Measurements from ENCODE around the gene TFRC. TPM values are rescaled to one million over a fixed set of nuclear protein-coding genes. Genes with fewer than 3 reads are reported as not detected.

The TFRC gene
- total RNA-seq (2021; ENCODE audit: unreplicated experiment) = 604 TPM
- polyA plus RNA-seq (2012; ENCODE audit: insufficient read length) = 179 TPM
- percentile 96 among the genes with signal in this experiment for Bru-seq, nascent RNA
- percentile 99 among the genes with signal in this experiment for BruChase-seq, experiment 1, labeled RNA remaining after a 2-hour chase
- BruChase-seq, experiment 2, labeled RNA remaining after a 6-hour chase = percentile 99 among the genes with signal in this experiment
- long read RNA-seq, full-length matches to known transcripts = 756 of 1,002 reads
- long read RNA-seq, partial matches to known transcripts = 100 of 1,002 reads
- long read RNA-seq, other reads (novel, unspliced or antisense) = 146 of 1,002 reads

GRCh38 chr3:196081834-196082618, at the start of gene TFRC:
Gene TFRC, minus strand, starts transcription at chr3:196082090. Its CDS starts 4,991 bp downstream, at chr3:196077099.
- no TSS peak for BruUV-seq (replicated peaks)
- in situ Hi-C loops (cut with HindIII; ENCODE audit: low pct_unique_long_range_greater_than_20kb, low sequenced_read_pairs) = loop anchor here (25.0 kb wide), 1 partner anchor 105 kb away; no protein-coding TSS in a partner anchor
- Histone ChIP-seq H3K27ac (ENCODE audit: low read length) (peak within 1 kb of the TSS; percentile 76), H3K4me3 (ENCODE audit: low read depth in 2 of 2, low read length in 2 of 2) (peak within 1 kb of the TSS; percentile 54 to 97), H3K9me3 (ENCODE audit: control insufficient read depth, insufficient read depth, low read depth, low read length) (no peaks in the 10 kb centered on the region), H3K27me3 (ENCODE audit: control insufficient read depth, insufficient read depth, low read length) (no peaks in the 10 kb centered on the region), H3K36me3 (ENCODE audit: control insufficient read depth, insufficient read depth, low read length) (no peaks in the 10 kb centered on the region; the same call in 1 of the 2 replicates), H3K4me1 (ENCODE audit: control insufficient read depth, insufficient read depth, low read length) (peaks cover 14% of the 10 kb centered on the region; the same call in 1 of the 2 replicates)
- intact Hi-C loops (cut with micrococcal nuclease; ENCODE audit: unreplicated experiment) = no loop called here
- DNase-seq (ENCODE audit: low read depth, low spot score) = no peak
- peak; percentile 17; the same call in 1 of the 2 replicates for TF ChIP-seq TCF7L2 (IDR thresholded peaks at IDR 0.05; ENCODE audit: low read depth, low read length)
- TF ChIP-seq REST (IDR thresholded peaks at IDR 0.05; ENCODE audit: insufficient read depth in 1 of 2, low read depth in 2 of 2, low read length in 1 of 2) = peak; percentile 59 to 76; a peak in 3 of 4 replicates
- no peak for TF ChIP-seq CTCF (IDR thresholded peaks at IDR 0.05)
- TF ChIP-seq POLR2AphosphoS5 (IDR thresholded peaks at IDR 0.05; ENCODE audit: low read depth, low read length) = peak; percentile 99
- peak; percentile 97; the same call in 1 of the 2 replicates for TF ChIP-seq SIN3A (IDR thresholded peaks at IDR 0.05; ENCODE audit: borderline replicate concordance, insufficient read depth, low read depth, low read length)
- CTCF ChIA-PET = no interaction called here
- peak; percentile 97 for ATAC-seq
- POLR2A ChIA-PET = no interaction called here

GRCh38 chr3:196128172-196128843, 46.4 kb upstream of the TFRC start:
- Histone ChIP-seq H3K4me3 (ENCODE audit: low read depth in 2 of 2, low read length in 2 of 2) (no peak overlapping the region), H3K27ac (ENCODE audit: low read length) (no peak overlapping the region), H3K9me3 (ENCODE audit: control insufficient read depth, insufficient read depth, low read depth, low read length) (no peaks in the 10 kb centered on the region), H3K4me1 (ENCODE audit: control insufficient read depth, insufficient read depth, low read length) (no peaks in the 10 kb centered on the region), H3K27me3 (ENCODE audit: control insufficient read depth, insufficient read depth, low read length) (no peaks in the 10 kb centered on the region), H3K36me3 (ENCODE audit: control insufficient read depth, insufficient read depth, low read length) (no peaks in the 10 kb centered on the region)
- TF ChIP-seq TCF7L2 (IDR thresholded peaks at IDR 0.05; ENCODE audit: low read depth, low read length) (no peak), REST (IDR thresholded peaks at IDR 0.05; ENCODE audit: insufficient read depth in 1 of 2, low read depth in 2 of 2, low read length in 1 of 2) (no peak), CTCF (IDR thresholded peaks at IDR 0.05) (no peak), SIN3A (IDR thresholded peaks at IDR 0.05; ENCODE audit: borderline replicate concordance, insufficient read depth, low read depth, low read length) (no peak), POLR2AphosphoS5 (IDR thresholded peaks at IDR 0.05; ENCODE audit: low read depth, low read length) (no peak)
- intact Hi-C loops (cut with micrococcal nuclease; ENCODE audit: unreplicated experiment) = no loop called here
- ChIA-PET POLR2A (interaction anchor here (0.6 to 0.7 kb wide), 2 partner anchors 90 to 91 kb away, joined by 3 to 4 read pairs; no protein-coding TSS in a partner anchor), CTCF (no interaction called here)
- BruUV-seq (replicated peaks) = no TSS peak
- in situ Hi-C loops (cut with HindIII; ENCODE audit: low pct_unique_long_range_greater_than_20kb, low sequenced_read_pairs) = no loop called here
- ATAC-seq (no peak), DNase-seq (ENCODE audit: low read depth, low spot score) (no peak)

Measured in Panc1 (cell line).